Osteoblast (primary cell): Measurements from ENCODE around the gene AQP2. TPM values are rescaled to one million over a fixed set of nuclear protein-coding genes. Genes with fewer than 3 reads are reported as not detected.
A peak's percentile ranks its signal among the peaks of the same experiment; 100 is the strongest.

Experiments
- DNase-seq: peaks from one replicate; pipeline ENCODE4 v3.0.0; 2011; ENCODE audit warnings: low spot score, mixed read lengths; ENCODE audit not compliant: insufficient read length; ENCODE audit errors: missing footprints
- H2AFZ ChIP-seq: 2 replicates; pipeline ENCODE4 v1.6.0; 2011; ENCODE audit warnings: mild to moderate bottlenecking, low read length
- H3K27ac ChIP-seq: 2 replicates; pipeline ENCODE4 v1.5.1; 2011; ENCODE audit warnings: mild to moderate bottlenecking, low read depth, low read length, moderate library complexity
- H3K27me3 ChIP-seq: 2 replicates; pipeline ENCODE4 v1.6.0; 2012; ENCODE audit warnings: mild to moderate bottlenecking, control low read depth, inconsistent platforms, low read length, moderate library complexity; ENCODE audit not compliant: insufficient read depth
- H3K36me3 ChIP-seq: 2 replicates; pipeline ENCODE4 v1.5.1; 2011; ENCODE audit warnings: mild to moderate bottlenecking, low read length, control low read depth, moderate library complexity; ENCODE audit not compliant: insufficient read depth
- H3K4me1 ChIP-seq: 2 replicates; pipeline ENCODE4 v1.5.1; 2011; ENCODE audit warnings: mild to moderate bottlenecking, low read length, control low read depth, moderate library complexity; ENCODE audit not compliant: insufficient read depth
- H3K4me2 ChIP-seq: 2 replicates; pipeline ENCODE4 v1.6.0; 2011; ENCODE audit warnings: mild to moderate bottlenecking, low read length; ENCODE audit not compliant: insufficient read depth
- H3K4me3 ChIP-seq: fragments of 200-600 bp; sonication (generic); 3 replicates; pipeline ENCODE4 v1.5.1; 2012; ENCODE audit warnings: mild to moderate bottlenecking, low read length, inconsistent platforms; ENCODE audit not compliant: insufficient read depth
- H3K79me2 ChIP-seq: 2 replicates; pipeline ENCODE4 v1.6.0; 2012; ENCODE audit warnings: mild to moderate bottlenecking, low read length, control low read depth, inconsistent platforms; ENCODE audit not compliant: insufficient read depth
- H3K9me3 ChIP-seq: 2 replicates; pipeline ENCODE4 v1.5.1; 2011; ENCODE audit warnings: low read depth, low read length, control low read depth
- H4K20me1 ChIP-seq: 2 replicates; pipeline ENCODE4 v1.6.0; 2012; ENCODE audit warnings: mild to moderate bottlenecking, low read length, control low read depth; ENCODE audit not compliant: insufficient read depth
- CTCF ChIP-seq: IDR thresholded peaks from 2 replicates; pipeline ENCODE4 v1.5.1; 2011; ENCODE audit warnings: mild to moderate bottlenecking, low read depth, low read length, moderate library complexity; ENCODE audit errors: extremely low read depth
- total RNA-seq: library from RNA; depleted of rRNA; stranded (reverse); fragments of >200 nt; gene quantifications from 2 replicates; pipeline ENCODE4 v1.2.3, GENCODE V29; 2012

Gene AQP2
- total RNA-seq, 1 donor: not detected

- no peaks in the 10 kb centered on the region for H3K79me2 ChIP-seq
- H4K20me1 ChIP-seq: no peaks in the 10 kb centered on the region
- DNase-seq: peak; percentile 34
- H3K36me3 ChIP-seq: no peaks in the 10 kb centered on the region
- no peak overlapping the region for H3K4me2 ChIP-seq
- no peaks in the 10 kb centered on the region for H3K27me3 ChIP-seq
- no peaks in the 10 kb centered on the region for H3K9me3 ChIP-seq
- H3K4me3 ChIP-seq: no peak overlapping the region
- H3K27ac ChIP-seq: no peak overlapping the region
- H3K4me1 ChIP-seq: no peaks in the 10 kb centered on the region
- H2AFZ ChIP-seq: no peak overlapping the region
- no peak for TF ChIP-seq CTCF
These were observed 40.0 kb upstream of the AQP2 start for GRCh38 chr12:49910331-49911212.

GRCh38 chr12:49911213-49911605, 39.3 kb upstream of the AQP2 start:
- Histone ChIP-seq H4K20me1 (no peaks in the 10 kb centered on the region), H3K4me2 (no peak overlapping the region), H3K4me3 (no peak overlapping the region), H2AFZ (no peak overlapping the region), H3K27ac (no peak overlapping the region), H3K4me1 (no peaks in the 10 kb centered on the region), H3K79me2 (no peaks in the 10 kb centered on the region), H3K27me3 (no peaks in the 10 kb centered on the region), H3K9me3 (no peaks in the 10 kb centered on the region), H3K36me3 (no peaks in the 10 kb centered on the region)
- DNase-seq: peak; percentile 55
- TF ChIP-seq CTCF: no peak

GRCh38 chr12:49912345-49913255, 37.9 kb upstream of the AQP2 start:
- no peak overlapping the region for H3K27ac ChIP-seq
- H2AFZ ChIP-seq: no peak overlapping the region
- no peaks in the 10 kb centered on the region for H4K20me1 ChIP-seq
- H3K4me1 ChIP-seq: no peaks in the 10 kb centered on the region
- H3K79me2 ChIP-seq: no peaks in the 10 kb centered on the region
- H3K4me2 ChIP-seq: no peak overlapping the region
- no peak overlapping the region for H3K4me3 ChIP-seq
- H3K9me3 ChIP-seq: no peaks in the 10 kb centered on the region
- TF ChIP-seq CTCF: no peak
- peaks cover 2% of the 10 kb centered on the region for H3K27me3 ChIP-seq
- H3K36me3 ChIP-seq: no peaks in the 10 kb centered on the region
- DNase-seq: peak; percentile 64
